BLaER1 (cell line): ENCODE results near the gene CDH18.
"Not testable (repeated sequence)": the region's sequence is repeated elsewhere in the genome, so short reads cannot be mapped to it uniquely, and the experiment has no call there.

Experiments used
- H3K27ac ChIP-seq: shearing (Covaris generic); formaldehyde crosslinking; 2 replicates; pipeline ENCODE4 v1.8.1; 2022
- H3K27me3 ChIP-seq: shearing (Covaris generic); formaldehyde crosslinking; 2 replicates; pipeline ENCODE4 v1.8.1; 2022
- H3K36me3 ChIP-seq: shearing (Covaris generic); formaldehyde crosslinking; 2 replicates; pipeline ENCODE4 v1.8.1; 2022
- H3K4me1 ChIP-seq: shearing (Covaris generic); formaldehyde crosslinking; 2 replicates; pipeline ENCODE4 v1.8.1; 2022
- H3K4me2 ChIP-seq: shearing (Covaris generic); formaldehyde crosslinking; 2 replicates; pipeline ENCODE4 v1.8.1; 2022
- H3K4me3 ChIP-seq: shearing (Covaris generic); formaldehyde crosslinking; 2 replicates; pipeline ENCODE4 v1.8.1; 2022
- H3K9ac ChIP-seq: shearing (Covaris generic); formaldehyde crosslinking; 2 replicates; pipeline ENCODE4 v1.8.1; 2022
- H3K9me3 ChIP-seq: shearing (Covaris generic); formaldehyde crosslinking; 2 replicates; pipeline ENCODE4 v1.8.1; 2022
- H4K20me1 ChIP-seq: shearing (Covaris generic); formaldehyde crosslinking; 2 replicates; pipeline ENCODE4 v1.8.1; 2022
- Cebpa-rat ChIP-seq: shearing (Covaris generic); IDR thresholded peaks from 2 replicates; pipeline ENCODE4 v1.8.1; 2022

Gene CDH18

DNA sequence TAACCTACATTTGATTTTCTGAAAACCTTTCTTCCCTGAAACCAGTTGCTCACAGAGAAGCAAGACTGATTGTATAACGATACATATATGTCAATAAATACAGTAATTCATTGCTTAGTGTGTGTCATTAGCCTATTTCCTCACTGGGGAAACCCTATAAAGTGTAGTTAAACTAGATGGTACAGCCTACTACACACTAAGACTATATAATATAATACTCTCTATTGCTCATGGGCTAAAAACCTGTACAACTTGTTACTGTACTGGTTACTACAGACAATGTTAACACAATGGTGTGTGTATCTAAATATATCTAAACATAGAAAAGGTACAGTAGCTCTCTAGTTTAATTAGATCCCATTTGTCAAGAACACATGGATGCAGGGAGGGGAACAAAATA, 181.2 kb downstream of the CDH18 start:
- H3K4me2 ChIP-seq: no peak overlapping the region
- no peak for TF ChIP-seq Cebpa-rat
- H3K36me3 ChIP-seq: no peaks in the 10 kb centered on the region
- no peaks in the 10 kb centered on the region for H3K27me3 ChIP-seq
- H3K4me1 ChIP-seq: no peaks in the 10 kb centered on the region
- no peaks in the 10 kb centered on the region for H3K9me3 ChIP-seq
- no peaks in the 10 kb centered on the region for H4K20me1 ChIP-seq
- H3K4me3 ChIP-seq: no peak overlapping the region
- no peak overlapping the region for H3K9ac ChIP-seq
- no peak overlapping the region for H3K27ac ChIP-seq

- H3K4me1 ChIP-seq: no peaks in the 10 kb centered on the region
- H3K36me3 ChIP-seq: no peaks in the 10 kb centered on the region
- no peaks in the 10 kb centered on the region for H3K9me3 ChIP-seq
- no peak overlapping the region for H3K4me3 ChIP-seq
- H4K20me1 ChIP-seq: no peaks in the 10 kb centered on the region
- no peak overlapping the region for H3K4me2 ChIP-seq
- no peak overlapping the region for H3K27ac ChIP-seq
- no peak for TF ChIP-seq Cebpa-rat
- no peak overlapping the region for H3K9ac ChIP-seq
- H3K27me3 ChIP-seq: no peaks in the 10 kb centered on the region
Measured at GRCh38 chr5:19802686-19803085, 185.3 kb downstream of the CDH18 start.

DNA sequence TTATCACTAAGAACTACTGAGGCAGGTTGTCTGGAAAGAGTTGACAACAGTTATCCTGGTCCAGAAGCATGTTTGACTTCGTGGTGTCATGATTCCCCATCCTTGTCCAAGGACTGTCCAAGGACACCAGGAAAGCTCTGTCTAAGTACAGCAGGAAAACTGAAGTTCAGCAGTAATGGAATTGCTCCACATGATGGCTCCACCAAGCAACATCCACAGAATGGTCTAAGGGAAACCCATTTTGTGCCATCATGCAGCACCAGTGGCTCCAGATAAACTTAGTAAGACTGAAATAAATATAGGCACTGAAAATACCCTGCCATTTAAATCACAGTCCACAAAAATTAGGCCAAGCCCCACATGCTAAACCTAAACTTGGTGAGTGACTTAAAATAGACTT, 192.8 kb downstream of the CDH18 start:
- TF ChIP-seq Cebpa-rat: no peak
- H3K27me3 ChIP-seq: no peaks in the 10 kb centered on the region
- H3K36me3 ChIP-seq: no peaks in the 10 kb centered on the region
- H3K9me3 ChIP-seq: no peaks in the 10 kb centered on the region
- no peak overlapping the region for H3K9ac ChIP-seq
- no peak overlapping the region for H3K4me3 ChIP-seq
- no peak overlapping the region for H3K27ac ChIP-seq
- no peaks in the 10 kb centered on the region for H4K20me1 ChIP-seq
- H3K4me2 ChIP-seq: no peak overlapping the region
- no peaks in the 10 kb centered on the region for H3K4me1 ChIP-seq

- Histone ChIP-seq H3K36me3 (no peaks in the 10 kb centered on the region), H4K20me1 (no peaks in the 10 kb centered on the region), H3K9me3 (no peaks in the 10 kb centered on the region), H3K4me3 (no peak overlapping the region), H3K9ac (no peak overlapping the region), H3K27me3 (no peaks in the 10 kb centered on the region), H3K27ac (no peak overlapping the region), H3K4me1 (no peaks in the 10 kb centered on the region), H3K4me2 (no peak overlapping the region)
- TF ChIP-seq Cebpa-rat: no peak
Measured at GRCh38 chr5:19790829-19791466, 197.1 kb downstream of the CDH18 start.

DNA sequence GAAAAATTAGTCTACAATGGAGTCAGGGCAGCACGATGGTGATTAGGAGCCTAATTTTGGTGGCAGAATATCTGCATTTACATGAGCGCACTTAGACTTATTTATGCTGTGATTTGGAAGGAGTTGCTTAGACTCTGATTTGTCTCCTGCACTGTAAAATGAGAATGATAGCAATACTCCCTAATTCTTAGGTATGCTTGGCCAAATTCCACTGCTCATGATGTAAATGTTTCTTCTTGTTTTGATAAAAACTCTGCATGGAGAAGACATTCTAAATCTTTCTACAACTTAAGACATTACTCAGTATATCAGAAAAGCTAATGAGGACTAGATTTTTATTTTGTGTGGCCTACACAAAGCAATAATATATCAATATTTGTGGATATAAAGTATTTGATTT, 205.4 kb downstream of the CDH18 start:
- Histone ChIP-seq H3K27ac (no peak overlapping the region), H3K9ac (no peak overlapping the region), H3K27me3 (no peaks in the 10 kb centered on the region), H3K4me1 (no peaks in the 10 kb centered on the region), H3K4me2 (no peak overlapping the region), H3K4me3 (no peak overlapping the region), H3K36me3 (no peaks in the 10 kb centered on the region), H3K9me3 (no peaks in the 10 kb centered on the region), H4K20me1 (no peaks in the 10 kb centered on the region)
- no peak for TF ChIP-seq Cebpa-rat

DNA sequence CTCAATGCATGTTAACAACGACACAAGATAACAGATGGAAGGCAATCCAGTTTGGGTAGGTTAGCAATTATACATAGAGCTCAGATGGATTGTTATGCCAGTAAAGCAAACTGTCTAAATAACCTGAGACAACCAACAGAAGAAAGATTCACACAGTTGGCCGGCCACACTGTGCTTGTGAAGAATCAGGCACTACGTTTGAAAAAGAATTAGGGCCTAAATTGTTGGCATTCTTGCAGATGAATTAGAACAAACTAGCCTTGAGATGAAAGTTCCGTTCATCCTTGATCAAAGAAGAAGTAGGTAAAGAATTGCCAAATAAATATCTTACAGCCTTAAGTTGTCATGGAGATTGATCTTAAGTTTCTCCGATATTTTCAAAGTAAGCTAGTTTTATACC, 210.6 kb downstream of the CDH18 start:
- no peak overlapping the region for H3K9ac ChIP-seq
- H3K9me3 ChIP-seq: no peaks in the 10 kb centered on the region
- no peaks in the 10 kb centered on the region for H3K4me1 ChIP-seq
- TF ChIP-seq Cebpa-rat: no peak
- no peaks in the 10 kb centered on the region for H3K36me3 ChIP-seq
- H3K27ac ChIP-seq: no peak overlapping the region
- no peak overlapping the region for H3K4me3 ChIP-seq
- H3K27me3 ChIP-seq: no peaks in the 10 kb centered on the region
- no peaks in the 10 kb centered on the region for H4K20me1 ChIP-seq
- no peak overlapping the region for H3K4me2 ChIP-seq

GRCh38 chr5:19776886-19777285, 211.1 kb downstream of the CDH18 start:
- H3K27me3 ChIP-seq, H3K4me2 ChIP-seq, H3K27ac ChIP-seq, H3K4me1 ChIP-seq, H4K20me1 ChIP-seq, H3K36me3 ChIP-seq, H3K4me3 ChIP-seq, H3K9me3 ChIP-seq, H3K9ac ChIP-seq: not testable (repeated sequence)

GRCh38 chr5:19771174-19771835, 216.7 kb downstream of the CDH18 start:
- H3K27me3 ChIP-seq: no peaks in the 10 kb centered on the region
- no peaks in the 10 kb centered on the region for H3K9me3 ChIP-seq
- no peak overlapping the region for H3K9ac ChIP-seq
- H3K27ac ChIP-seq: no peak overlapping the region
- no peak for TF ChIP-seq Cebpa-rat
- H3K36me3 ChIP-seq: no peaks in the 10 kb centered on the region
- no peaks in the 10 kb centered on the region for H4K20me1 ChIP-seq
- H3K4me1 ChIP-seq: no peaks in the 10 kb centered on the region
- no peak overlapping the region for H3K4me2 ChIP-seq
- H3K4me3 ChIP-seq: no peak overlapping the region

DNA sequence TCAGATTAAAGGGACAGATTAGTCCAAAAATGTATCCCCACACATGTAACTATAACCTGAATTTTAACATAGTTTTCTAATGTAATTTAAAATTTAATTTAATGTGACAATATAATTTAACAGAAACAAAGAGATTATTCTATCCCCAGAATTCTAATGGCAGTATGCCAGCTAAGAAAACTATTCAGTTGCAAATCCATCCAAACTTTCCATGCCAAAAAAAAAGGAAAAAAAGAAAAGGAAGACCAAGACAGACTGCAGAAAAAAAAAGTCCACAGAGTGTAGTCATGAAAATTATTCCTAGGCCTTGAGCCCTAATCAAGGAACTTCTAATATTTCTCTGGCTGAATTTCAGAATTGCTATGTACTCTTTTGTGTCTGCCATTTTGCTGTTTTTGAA, 217.6 kb downstream of the CDH18 start:
- Histone ChIP-seq H3K4me1 (no peaks in the 10 kb centered on the region), H3K4me3 (no peak overlapping the region), H3K36me3 (no peaks in the 10 kb centered on the region), H3K27me3 (no peaks in the 10 kb centered on the region), H3K27ac (no peak overlapping the region), H3K9ac (no peak overlapping the region), H3K9me3 (no peaks in the 10 kb centered on the region), H4K20me1 (no peaks in the 10 kb centered on the region), H3K4me2 (no peak overlapping the region)
- TF ChIP-seq Cebpa-rat: no peak

- no peak for TF ChIP-seq Cebpa-rat
- Histone ChIP-seq H3K4me1 (no peaks in the 10 kb centered on the region), H3K4me2 (no peak overlapping the region), H3K4me3 (no peak overlapping the region), H3K9me3 (no peaks in the 10 kb centered on the region), H3K36me3 (no peaks in the 10 kb centered on the region), H3K27me3 (no peaks in the 10 kb centered on the region), H4K20me1 (no peaks in the 10 kb centered on the region), H3K9ac (no peak overlapping the region), H3K27ac (no peak overlapping the region)
Measured at GRCh38 chr5:19767987-19768386, 220.0 kb downstream of the CDH18 start.

GRCh38 chr5:19753579-19753978, 234.4 kb downstream of the CDH18 start:
- H3K4me1 ChIP-seq: no peaks in the 10 kb centered on the region
- H4K20me1 ChIP-seq: no peaks in the 10 kb centered on the region
- no peak for TF ChIP-seq Cebpa-rat
- H3K27ac ChIP-seq: no peak overlapping the region
- H3K9ac ChIP-seq: no peak overlapping the region
- no peaks in the 10 kb centered on the region for H3K36me3 ChIP-seq
- H3K27me3 ChIP-seq: no peaks in the 10 kb centered on the region
- H3K4me2 ChIP-seq: no peak overlapping the region
- no peaks in the 10 kb centered on the region for H3K9me3 ChIP-seq
- H3K4me3 ChIP-seq: no peak overlapping the region
